AG20443 (cell line): ENCODE measurements around the gene ABLIM2.

Experiments used
- DNase-seq: peaks from one replicate; pipeline ENCODE4 v3.0.0; 2012; ENCODE audit warnings: low spot score, mixed read lengths

ABLIM2 gene

DNA sequence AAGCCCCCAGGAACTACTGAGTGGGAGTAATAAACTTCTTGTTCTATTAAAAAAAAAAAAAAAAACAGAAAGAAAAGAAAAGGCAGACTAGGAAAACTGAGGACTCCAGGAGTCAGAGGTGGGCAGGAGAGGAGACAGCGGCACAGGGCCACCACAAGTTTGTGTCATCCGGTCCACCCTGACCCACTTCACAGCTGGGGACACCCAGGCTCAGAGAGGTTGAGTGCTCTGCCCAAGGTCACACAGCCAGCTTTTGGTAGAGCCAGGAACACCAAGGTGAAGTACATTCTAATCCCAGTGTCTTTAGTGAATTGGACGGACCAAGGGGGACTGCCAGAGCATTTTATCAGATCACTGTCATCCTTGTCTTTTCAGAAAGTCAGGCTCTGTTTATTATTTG, 16.4 kb upstream of the ABLIM2 start:
- no peak for DNase-seq

DNA sequence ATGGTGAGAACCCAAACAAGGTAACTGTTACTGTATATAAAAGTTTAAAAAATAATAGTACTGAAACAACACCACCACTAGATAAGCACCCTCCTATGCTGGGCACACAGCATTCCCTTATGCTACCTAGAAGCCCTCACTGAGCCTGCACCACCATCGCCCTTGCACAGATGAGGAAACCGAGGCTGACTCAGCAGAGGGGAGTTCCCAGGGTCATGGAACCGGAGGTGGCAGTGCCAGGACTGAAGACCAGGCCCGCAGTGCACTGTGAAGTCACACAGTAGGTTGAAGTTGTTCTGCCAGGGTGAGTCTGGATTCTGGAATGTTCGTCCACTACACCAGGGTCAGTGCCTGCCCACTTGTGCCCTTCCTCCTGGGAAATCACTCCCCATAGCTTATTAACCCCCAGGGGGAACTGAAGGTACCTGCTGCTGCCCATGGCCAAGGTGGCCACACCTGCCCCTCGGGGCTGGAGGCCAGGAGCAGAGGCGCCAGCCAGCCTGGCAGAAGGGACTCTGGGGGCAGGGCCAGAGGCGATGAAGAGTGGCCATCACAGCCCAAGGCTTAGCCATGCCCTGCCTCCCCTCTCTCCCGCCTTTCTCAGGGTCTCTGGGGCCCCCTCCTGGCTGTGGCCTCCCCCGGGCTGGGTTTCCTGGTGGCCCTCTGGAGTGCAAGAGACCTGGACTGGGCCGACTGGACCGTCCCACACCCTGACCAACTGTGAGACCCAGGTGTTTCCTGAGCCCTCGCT, 15.1 kb upstream of the ABLIM2 start:
- no peak for DNase-seq

DNA sequence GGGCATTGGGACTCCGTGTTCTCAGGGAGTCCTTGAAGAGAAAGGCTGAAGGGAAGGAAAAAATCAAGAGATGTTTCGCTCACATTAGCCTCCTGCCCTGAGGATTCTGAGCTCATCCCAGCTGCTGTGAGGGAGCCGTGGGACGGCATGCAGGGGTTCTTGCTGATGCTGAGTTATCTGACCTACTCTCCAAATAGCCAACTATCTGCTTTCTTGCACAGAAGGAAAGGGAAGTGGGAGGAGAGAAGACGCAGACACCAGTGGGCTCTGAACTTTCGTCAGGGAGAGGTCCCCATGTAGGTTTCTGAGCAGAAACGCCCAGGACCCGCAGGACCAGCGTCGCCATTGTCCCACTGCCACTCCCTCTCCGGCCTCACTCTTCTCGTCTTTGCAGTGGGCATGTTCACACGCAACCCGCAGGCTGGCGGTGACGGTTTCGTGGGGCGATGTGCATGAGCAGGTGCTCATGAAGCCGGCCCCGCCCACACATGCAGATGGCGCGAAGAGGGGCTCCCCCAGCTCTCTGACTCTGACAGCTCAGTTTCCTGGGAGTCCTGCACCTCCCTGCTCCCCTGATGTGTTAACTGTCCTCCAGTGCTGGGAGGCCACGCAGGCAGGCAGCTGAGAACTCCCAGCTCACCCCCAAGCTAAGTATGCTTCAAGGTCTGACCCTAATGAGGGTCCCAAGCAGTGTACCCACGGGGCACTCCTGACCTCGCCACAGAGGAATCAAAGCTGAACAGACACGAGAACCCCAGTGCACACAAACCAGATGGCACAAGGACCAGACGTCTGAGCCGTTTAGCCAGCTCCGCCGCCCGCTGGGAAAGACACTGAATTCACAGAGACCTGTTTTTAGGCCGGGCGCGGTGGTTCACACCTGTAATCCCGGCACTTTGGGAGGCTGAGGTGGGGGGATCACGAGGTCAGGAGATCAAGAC, 13.6 kb upstream of the ABLIM2 start:
- no peak for DNase-seq

DNA sequence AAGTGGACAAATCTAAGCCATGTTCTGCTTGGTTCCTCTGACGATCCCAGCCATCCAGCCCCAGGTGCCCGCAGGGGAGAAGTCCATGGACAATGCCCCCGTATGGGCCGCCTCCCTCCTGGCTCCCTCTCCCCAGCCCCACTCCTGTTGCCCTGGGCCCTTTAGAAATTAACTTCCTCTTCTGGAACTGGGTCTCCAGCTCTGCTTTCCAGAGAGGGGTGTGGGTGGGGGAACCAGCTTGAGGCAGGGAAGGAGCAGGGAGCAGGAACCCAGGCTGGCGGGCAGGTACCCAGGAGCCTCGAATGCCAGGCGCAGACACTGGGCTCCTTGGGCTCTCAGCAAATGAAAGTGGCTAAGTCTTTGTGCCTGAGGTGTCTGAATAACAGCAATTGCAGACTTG, 12.7 kb upstream of the ABLIM2 start:
- DNase-seq = no peak

DNA sequence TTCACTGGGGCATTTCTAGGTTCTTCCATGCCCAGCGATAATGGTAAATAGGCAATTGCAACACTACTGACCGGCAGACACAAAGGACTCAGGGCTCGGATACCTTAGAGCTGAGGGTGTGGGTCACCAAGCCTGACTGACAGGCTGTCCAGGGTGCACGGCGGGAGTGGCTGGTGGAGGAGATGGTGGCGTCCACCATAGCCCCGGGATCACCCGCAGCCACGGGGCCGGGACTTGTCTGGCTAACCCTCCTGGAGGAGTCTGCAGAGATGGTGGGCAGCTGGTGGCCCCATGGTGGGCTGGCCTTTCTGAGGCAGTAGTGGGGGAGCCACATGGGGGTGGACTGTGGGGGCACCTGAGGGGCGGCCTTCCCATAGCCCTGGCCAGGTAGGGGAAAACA, 11.7 kb upstream of the ABLIM2 start:
- no peak for DNase-seq

DNA sequence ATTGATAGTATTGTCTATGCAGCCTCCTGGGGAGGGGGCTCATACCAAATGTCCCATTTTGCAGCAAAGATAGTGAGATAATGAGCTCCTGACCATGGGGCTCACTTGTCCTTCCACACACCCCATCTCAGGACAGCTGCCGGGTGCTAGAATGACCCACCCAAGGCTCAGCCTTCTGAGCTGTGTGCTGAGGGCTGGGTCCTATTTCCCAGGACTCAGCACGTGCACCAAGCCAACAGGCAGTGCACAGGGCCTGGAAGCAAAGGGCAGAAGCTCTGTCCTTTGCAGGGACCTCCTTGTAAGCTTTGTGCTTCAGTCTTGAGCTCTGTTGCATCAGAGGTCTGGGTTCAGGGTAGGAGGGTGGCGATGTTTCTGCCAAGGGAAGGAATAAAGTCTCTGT, 11.2 kb upstream of the ABLIM2 start:
- no peak for DNase-seq

DNA sequence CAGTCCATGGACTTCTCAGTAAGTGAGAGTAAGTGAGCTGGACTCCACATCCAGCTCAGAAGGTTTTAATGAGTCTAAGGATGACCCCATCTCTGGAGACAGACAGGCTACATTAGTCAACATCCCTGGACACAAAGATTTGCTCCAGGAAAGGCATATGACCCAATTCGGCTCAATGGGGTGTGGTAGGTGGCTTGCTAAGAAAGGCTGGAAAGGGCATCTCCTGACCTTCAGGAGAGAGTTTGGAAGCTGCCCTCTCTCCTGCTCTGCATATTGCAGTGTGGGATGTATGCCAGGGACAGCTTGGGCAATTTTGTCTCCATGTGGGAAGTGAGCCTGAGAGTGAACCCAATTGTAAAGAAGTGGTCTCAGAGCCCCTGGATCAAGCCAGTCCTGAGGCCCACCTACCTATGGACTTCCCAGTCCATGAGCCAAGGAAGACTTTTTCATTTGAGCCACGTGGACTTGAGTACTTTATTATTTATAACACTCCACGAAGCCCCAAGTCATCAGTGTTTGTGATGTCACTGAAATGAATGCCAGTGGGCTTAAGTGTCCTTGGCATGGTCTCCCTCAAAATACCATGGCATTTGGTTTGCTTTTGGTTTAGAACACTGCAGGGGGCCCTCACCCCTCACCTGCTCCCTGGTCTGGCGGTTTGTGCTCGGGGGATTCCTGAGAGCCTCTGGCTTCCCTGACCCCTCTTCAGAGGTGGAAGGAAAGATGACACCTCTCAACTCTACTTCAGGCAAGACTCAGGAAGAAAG, 10.4 kb upstream of the ABLIM2 start:
- no peak for DNase-seq

DNA sequence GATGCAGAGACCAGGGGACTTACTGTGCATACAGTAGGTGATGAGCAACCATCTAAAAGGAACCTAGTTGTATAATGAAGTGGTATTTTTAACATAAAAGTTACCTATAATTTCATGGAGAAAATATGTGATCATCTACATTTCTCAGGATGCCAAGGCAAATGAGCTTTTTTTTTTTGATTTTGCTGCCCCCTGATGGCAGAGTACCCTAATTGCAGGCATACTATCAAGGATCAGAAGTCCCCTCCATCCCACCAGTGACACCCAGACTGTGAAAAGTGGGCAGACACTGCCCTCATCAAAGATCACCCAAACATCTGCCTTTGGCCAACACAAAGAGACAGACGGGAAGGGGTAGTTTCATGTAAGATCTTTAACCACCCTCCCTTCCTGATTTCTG, 9.6 kb upstream of the ABLIM2 start:
- no peak for DNase-seq

DNA sequence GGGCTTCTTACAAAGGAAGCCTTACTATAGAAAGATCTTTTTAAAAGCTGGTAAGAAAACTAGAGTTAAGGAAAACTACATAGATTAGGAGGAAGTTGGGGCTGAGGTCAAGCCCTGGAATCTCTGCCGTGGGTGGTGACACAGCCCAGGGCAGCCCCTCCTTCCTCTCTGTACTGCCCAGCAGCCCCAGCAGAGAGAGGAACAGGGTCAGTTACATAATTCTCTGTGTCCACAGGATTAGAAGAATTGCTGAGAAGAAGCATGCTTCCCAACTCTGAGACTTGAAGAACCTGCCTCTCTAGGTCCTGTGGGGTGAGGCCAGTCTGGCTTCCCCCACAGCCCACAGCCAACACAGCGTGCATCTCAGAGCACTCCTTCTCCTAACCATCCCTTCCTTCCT, 9.2 kb upstream of the ABLIM2 start:
- DNase-seq = no peak

DNA sequence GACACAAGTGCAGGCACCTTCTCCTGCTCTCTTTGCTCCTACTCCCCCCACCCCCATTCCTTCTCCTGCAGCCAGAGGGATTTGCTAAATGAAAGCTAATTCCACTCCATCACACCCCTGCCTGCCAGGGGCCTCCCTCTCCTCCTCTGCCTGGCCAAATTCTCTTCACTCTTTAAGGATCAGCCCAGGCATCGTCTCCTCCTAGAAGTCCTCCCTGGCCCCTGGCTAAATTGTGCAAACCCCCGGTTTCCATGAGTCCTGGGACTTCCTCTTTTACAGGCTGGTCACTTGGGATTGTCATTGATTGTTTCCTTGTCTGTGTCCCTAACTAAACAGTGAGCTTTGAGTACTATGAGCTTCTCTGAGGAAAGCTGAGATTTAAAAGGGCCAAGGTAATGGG, 8.7 kb upstream of the ABLIM2 start:
- DNase-seq = no peak

DNA sequence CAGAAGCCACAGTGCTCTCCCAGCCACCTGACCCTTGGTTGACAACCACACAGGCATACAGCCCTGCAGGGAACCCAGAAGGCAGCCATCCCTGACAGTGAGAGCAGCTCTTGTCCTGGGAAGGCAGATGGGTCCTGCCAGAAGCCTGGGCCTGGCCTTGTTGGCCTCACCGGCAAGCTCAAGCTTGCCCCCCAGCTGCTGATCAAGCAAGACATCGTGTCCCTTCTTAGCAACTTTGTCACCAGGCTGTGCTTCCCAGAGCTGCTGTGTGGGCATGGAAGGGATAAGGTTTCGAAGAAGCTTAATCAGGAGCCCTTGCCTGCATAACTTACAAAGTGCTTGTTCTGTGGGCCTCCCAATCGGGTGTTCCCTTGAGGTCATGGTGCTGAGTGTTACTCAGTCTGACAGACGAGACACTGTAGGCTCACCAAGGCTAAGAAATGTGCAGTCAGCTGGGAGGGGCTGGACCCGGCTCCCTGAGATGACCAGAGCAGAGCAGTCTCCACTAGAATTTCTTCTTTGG, 6.8 kb upstream of the ABLIM2 start:
- no peak for DNase-seq

DNA sequence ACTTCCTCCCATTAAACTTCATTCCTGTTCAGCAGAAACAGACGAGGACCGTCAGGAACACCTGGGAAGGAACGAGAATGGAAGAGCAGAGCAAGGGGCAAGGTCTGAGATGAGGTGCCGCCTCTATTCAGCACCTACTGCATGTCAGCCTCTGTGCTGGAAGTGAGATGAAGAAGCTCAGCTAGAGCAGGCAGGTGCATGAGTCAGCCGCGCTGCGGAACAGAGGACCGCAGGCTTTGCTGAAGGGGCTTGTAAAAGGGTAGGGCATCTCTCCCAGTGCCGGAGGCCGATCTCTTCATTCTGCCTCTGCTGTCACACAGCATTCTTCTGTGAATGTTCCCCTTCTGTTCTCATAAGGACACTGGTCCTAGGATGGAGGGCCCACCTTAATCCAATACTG, 6.1 kb upstream of the ABLIM2 start:
- DNase-seq = no peak

DNA sequence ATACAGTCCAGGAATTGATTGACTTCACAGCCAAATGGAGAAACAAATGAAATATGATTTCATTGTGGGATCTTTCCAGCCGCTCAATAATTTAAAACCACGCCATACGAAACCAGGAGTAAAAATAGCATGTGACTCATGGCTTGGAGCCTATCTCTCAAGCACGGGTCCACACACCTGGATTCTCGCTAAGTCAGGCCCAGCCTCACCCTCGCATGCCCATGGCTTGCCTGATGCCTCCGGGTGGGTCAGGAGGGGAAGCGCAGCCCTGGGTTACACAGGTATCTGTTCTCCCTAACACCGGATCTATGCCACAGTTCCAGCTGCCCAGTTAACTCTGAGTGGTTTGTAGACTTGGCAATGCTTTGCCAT, 5.6 kb upstream of the ABLIM2 start:
- DNase-seq = no peak

DNA sequence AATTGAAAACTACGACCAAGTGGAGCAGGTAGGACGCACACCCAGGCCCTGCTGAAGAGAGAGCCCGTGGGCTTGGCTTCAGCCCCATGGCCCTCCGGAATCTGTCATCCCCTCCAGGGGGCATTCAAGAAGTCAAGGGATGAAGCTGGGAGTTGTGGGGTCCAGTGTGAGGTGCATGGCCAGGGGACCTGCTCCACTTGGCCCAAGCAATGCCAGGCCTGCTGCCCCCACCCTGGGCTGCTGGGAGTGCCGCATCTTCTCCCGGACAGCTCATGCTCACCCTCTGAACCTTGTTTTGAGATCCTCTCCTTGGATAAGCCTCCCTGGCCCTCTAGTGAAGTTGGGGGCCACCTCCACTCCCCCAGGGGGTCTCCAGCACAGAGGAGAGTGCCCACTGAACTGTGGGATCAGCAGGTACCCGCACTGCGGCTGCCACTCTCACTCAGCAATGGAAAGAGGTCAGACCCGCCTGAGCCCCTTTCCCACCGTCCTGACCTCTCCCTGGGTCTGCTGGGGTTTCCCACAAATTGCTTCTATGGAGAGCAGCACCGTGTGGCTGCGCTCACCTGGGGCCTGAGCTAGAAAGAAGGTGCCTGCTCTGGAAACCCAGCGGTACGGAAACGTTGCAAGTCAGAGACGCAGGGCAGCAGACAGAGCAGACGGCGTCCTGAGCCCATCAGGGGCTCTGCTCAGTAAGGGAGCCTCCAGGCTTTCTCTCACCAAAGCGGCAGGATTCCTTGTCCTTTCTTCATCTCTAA, 5.0 kb upstream of the ABLIM2 start:
- DNase-seq = no peak

DNA sequence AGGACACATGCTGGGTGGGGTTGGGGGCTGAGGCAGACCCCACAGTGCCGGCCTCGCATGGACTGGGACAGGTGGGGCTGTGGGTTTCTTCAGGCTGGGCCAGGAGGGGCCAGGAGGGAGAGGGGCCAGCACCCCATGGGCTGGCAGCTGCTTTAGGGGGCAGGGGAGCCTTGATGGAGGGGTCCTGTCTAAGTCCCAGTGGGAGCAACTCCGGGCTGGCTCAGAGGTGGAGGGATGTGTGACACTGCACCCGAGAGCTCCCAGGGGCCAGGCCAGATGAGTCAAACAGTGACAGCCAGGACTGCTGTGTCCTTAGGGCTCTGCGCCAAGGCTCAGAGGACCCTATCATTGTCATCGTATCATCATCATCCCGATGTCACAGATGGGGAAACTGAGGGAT, 4.4 kb upstream of the ABLIM2 start:
- DNase-seq = no peak

DNA sequence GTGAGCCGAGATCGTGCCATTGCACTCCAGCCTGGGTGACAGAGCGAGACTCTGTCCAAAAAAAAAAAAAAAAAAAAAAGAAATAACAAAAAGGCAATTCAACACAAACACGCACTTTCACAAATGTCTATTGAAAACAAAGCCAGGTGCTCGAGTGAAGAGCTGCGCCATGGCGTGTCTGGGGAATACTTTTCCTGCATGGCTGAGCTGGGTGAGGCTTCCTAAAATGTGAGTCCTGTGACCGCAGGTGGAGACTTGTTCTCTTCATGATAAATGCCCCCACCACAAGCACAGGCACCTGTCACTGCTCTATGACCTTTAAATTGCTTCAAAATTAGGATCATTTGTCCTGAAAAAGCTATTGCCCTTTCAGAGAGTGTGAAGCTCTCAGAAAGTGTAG, 4.0 kb upstream of the ABLIM2 start:
- DNase-seq = no peak

DNA sequence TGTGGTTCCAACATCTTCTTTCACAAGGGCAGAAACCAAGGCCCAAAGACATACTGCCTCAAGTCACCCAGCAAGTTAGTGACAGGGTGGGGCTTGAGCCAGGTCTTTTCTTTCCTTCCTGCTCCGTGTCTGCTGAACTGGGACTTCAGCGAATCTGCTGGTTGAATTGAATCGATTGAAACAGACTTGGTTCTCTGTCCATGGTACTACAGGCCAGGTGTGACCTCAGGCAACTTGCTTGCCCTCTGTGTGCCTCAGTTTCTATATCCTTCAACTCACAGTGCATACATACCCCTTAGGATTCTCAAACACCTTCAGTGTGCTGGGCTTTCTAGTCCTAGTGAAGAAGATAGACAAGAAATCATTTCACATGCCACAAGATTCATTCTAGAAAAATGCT, 2.0 kb upstream of the ABLIM2 start:
- no peak for DNase-seq

DNA sequence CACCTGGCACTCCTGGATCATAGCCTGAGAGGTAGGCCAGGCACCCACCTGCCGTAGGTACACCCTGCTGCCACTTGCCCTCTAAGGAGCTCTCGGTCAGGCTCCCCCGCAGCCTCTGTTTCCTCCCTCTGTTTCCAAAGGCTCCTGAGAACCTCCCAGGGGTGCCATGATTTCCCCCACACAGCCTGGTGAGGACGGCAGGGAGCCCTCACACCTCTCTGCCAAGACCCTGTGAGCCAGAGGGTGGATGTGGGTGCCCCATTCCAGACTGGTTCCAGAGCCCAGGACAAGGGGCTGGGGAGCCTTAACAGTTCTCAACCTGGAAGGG, 1.6 kb upstream of the ABLIM2 start:
- DNase-seq = no peak

DNA sequence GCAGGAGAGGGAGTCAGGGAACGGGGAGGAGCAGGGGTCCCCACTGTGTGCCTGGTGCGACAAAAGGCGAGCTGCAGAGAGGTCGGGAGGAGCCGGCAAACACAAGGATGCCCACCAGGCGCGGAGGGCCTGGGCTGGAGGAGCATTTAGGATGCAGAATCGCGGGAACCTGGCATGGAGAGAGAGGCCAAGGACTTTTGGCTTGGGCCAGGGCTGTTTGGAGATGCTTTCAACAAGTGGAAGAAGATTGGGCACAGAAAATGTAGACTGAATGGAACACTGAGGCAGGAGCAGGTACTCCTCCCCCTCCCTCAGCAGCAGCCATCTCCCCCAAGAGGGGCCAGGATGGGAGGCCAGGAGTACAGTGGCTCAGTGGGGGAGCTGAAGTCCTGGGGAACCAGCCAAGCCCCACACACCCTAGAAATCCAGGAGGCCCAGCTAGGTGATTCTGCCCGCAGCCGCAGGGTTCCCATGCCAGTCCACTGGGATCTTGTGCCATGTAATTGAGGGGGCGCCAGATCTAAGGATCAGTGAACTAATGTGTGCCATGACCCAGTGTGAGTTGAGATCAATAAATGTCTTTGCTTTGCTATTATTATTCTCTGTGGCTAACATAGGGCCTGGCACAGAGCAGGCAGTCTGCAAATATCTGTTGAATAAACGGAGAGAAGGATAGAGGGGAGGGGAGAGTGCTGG, 1.1 kb upstream of the ABLIM2 start:
- DNase-seq = no peak

DNA sequence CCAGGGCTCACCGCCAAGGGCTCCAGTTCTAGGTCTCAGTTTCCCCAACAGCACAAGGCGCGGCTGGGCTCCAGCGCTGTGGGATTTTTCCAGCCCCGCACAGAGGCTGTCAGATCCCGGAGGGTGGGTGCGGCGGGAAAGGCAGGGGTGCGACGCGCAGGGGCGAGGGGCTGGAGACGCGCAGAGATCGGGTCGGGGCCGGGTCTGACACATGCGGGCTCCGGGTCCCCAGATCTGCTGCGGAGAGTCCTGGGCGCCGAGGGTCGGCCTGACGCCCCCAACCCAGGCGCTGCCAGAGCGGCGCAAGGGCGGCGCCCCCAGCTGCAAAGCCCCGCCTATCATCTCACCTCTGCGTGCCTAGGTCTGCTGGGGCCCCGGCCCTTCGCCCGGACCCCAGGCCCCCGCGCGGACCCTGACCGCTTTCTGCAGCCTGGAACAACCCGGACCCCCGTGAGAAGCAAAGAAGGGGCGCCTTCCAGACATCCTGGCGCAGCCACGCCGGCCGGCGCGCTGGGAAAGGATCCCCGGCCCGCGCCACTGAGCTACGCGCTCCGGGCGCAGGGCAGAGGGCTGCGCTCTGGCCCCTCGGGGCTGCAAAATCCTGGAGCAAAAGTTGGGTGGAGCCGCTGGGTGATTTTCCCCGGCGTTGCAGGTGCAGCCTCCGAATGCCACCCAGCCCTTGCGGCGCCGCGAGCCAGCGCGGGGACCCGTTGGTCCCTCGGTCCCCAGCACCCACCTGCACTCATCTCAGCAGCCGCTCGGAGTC, 486 bp downstream of the ABLIM2 start:
- DNase-seq = no peak

DNA sequence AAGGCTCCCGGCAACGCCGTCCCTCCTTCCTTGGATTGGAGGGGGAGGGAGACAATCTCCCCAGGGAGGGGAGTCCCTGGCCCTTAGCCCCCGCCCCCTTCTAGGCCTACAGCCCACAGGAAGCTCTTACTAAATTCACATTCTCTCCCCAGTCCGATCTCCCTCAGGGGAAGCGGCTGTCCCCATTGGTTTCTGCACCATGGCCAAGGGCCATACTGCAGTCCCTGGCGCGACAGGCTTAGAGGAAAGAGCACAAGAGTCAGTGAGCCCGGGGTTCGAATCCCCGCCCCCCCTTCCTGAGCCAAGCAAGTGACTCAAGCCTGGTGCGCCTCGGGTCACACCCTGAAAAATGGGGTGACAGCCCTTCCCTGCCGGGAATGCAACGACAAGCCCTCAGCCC, 1.1 kb downstream of the ABLIM2 start:
- DNase-seq = no peak
